Measurements from ENCODE around the gene DTL. TPM values are rescaled to one million over a fixed set of nuclear protein-coding genes. Genes with fewer than 3 reads are reported as not detected.

DTL gene
- total RNA-seq, 1 experiment from 2014 or later: 41.0 TPM

- Histone ChIP-seq H3K9me2 (ENCODE audit: insufficient read depth) (no peaks in the 10 kb centered on the region), H3K27me3 (ENCODE audit: insufficient read depth, low read length) (no peaks in the 10 kb centered on the region), H2AFZ (ENCODE audit: low read depth, low read length, poor library complexity, severe bottlenecking) (no peak overlapping the region), H3K27ac (ENCODE audit: low read depth, low read length) (no peak overlapping the region), H3K4me3 (replicated peaks in 1 of 2; ENCODE audit: low read depth in 1 of 2, low read length in 2 of 2) (no peak overlapping the region), H3K9ac (ENCODE audit: low read length) (no peak overlapping the region), H3K79me2 (ENCODE audit: insufficient read depth, low read length) (peaks cover 86% of the 10 kb centered on the region), H3K36me3 (ENCODE audit: control insufficient read depth in 1 of 2, insufficient read depth in 2 of 2, low read length in 2 of 2) (peaks cover 4 to 14% of the 10 kb centered on the region in 2 experiments; a peak in 3 of 4 replicates), H3K4me2 (ENCODE audit: low read length) (no peak overlapping the region), H3K9me3 (ENCODE audit: control insufficient read depth in 1 of 2, insufficient read depth in 1 of 2, low read depth in 1 of 2, low read length in 2 of 2) (no peaks in the 10 kb centered on the region), H3K4me1 (ENCODE audit: control insufficient read depth in 1 of 2, insufficient read depth in 2 of 2, low read length in 2 of 2) (peaks cover 0 to 8% of the 10 kb centered on the region in 2 experiments; a peak in 2 of 4 replicates), H4K20me1 (ENCODE audit: insufficient read depth) (peaks cover 18% of the 10 kb centered on the region; the same call in 1 of the 2 replicates)
- ATAC-seq: no peak
- BruUV-seq (replicated peaks): no TSS peak
- intact Hi-C loops (cut with micrococcal nuclease): no loop called here
- TF ChIP-seq CTCF (IDR thresholded peaks at IDR 0.05 in 2 of 3, conservative IDR thresholded peaks at IDR 0.05 in 1 of 3; ENCODE audit: borderline replicate concordance in 1 of 3, insufficient read depth in 1 of 3, low read depth in 2 of 3, low read length in 2 of 3) (no peak), ZFX (IDR thresholded peaks at IDR 0.05) (no peak), EZH2phosphoT487 (IDR thresholded peaks at IDR 0.05; ENCODE audit: borderline replicate concordance) (no peak), POLR2A (IDR thresholded peaks at IDR 0.05; ENCODE audit: borderline replicate concordance, extremely low read depth, insufficient read depth, insufficient read length) (no peak), CBX3 (IDR thresholded peaks at IDR 0.05; ENCODE audit: low read depth) (no peak), FOSL1 (IDR thresholded peaks at IDR 0.05; ENCODE audit: low read depth) (no peak), SIN3A (IDR thresholded peaks at IDR 0.05; ENCODE audit: low read depth) (no peak), REST (IDR thresholded peaks at IDR 0.05; ENCODE audit: low read depth) (no peak), RAD21 (IDR thresholded peaks at IDR 0.05; ENCODE audit: low read depth) (no peak), EGR1 (IDR thresholded peaks at IDR 0.05; ENCODE audit: low read depth) (no peak), POLR2AphosphoS5 (IDR thresholded peaks at IDR 0.05; ENCODE audit: low read depth, low read length) (no peak), JUND (IDR thresholded peaks at IDR 0.05) (no peak), EZH2 (IDR thresholded peaks at IDR 0.05) (no peak), TCF7L2 (IDR thresholded peaks at IDR 0.05; ENCODE audit: borderline replicate concordance, extremely low read depth, insufficient read depth, insufficient read length) (no peak), CEBPB (IDR thresholded peaks at IDR 0.05; ENCODE audit: low read depth) (no peak), SP1 (IDR thresholded peaks at IDR 0.05; ENCODE audit: low read depth) (no peak)
- TF ChIP-seq, protein P1, sequence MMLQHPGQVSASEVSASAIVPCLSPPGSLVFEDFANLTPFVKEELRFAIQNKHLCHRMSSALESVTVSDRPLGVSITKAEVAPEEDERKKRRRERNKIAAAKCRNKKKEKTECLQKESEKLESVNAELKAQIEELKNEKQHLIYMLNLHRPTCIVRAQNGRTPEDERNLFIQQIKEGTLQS (IDR thresholded peaks at IDR 0.05): no peak
- TF ChIP-seq, protein P2, sequence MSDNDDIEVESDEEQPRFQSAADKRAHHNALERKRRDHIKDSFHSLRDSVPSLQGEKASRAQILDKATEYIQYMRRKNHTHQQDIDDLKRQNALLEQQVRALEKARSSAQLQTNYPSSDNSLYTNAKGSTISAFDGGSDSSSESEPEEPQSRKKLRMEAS (IDR thresholded peaks at IDR 0.05): no peak
- POLR2A ChIA-PET: no interaction called here
- RAD21 ChIA-PET (ENCODE audit: low non-redundant PET in 1 of 2, low total read pairs in 2 of 2, uncharacterized antibody in 2 of 2, unreplicated experiment in 2 of 2): no interaction called here
- DNase-seq (ENCODE audit: low read depth, low spot score): no peak
- CTCF ChIA-PET: no interaction called here
These were observed 6.9 kb downstream of the DTL start for GRCh38 chr1:212042436-212042835.

Measured in HCT116 (cell line).